Peyer's patch (tissue), 4 donors: ENCODE measurements around the gene ATP9A.

Experiments used
- POLR2A ChIP-seq, 2 donors: fragments of 450-650 bp; IDR thresholded peaks; one replicate each; pipeline ENCODE4 v1.5.1; 2017; ENCODE audit warnings: antibody characterized with exemption in 2 of 2, mild to moderate bottlenecking in 2 of 2, moderate library complexity in 2 of 2
- TF ChIP-seq, protein P1 (sequence below), 6 experiments: fragments of 450-650 bp in 4 of 6; fragments of 200-600 bp in 2 of 6; sonication (generic) in 1 of 6; IDR thresholded peaks; one replicate each; pipeline ENCODE4 v1.5.1; 2017 to 2019; ENCODE audit warnings: antibody characterized with exemption in 6 of 6, mild to moderate bottlenecking in 3 of 6, moderate library complexity in 1 of 6

DNA sequence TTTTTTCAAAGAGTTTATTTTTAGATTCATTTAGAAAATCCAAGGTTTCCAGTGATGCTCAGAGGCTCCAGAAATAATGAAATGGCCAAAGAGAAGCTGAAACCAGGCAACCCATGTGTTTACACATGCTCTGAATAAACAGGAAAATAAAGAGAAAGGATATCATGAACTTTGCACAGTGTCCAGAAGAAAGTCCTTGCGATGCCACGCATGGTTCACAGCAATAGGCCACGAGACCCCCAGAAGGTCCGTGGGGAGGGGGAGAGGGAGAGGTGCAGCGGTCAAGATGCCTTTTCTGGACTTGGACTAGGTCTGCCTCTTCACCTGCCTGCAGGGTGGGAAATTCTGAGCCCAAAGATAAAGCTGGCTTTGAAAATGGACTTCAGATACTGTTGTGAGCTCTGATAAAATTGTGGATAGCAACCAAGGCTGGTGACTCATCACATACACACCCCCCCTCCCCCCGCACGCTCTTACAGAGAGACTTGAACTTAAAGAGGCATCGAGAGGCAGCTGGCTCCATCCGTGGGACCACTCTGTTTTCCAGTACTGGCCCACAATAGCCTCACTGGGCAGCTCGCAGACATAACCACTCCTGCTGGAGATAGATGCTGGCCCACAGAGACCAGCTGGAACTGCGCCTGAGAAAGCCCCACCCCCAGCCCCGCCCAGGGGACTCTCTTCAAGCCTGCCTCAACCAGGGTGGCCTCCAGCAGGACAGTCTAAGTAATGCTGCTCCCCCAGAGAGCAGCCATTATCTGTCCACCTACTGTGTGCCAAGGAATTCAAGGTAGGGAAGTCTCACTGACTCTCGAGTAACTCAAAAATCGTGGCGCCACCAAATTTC lies 204.5 kb downstream of the ATP9A start:
- TF ChIP-seq, protein P1, sequence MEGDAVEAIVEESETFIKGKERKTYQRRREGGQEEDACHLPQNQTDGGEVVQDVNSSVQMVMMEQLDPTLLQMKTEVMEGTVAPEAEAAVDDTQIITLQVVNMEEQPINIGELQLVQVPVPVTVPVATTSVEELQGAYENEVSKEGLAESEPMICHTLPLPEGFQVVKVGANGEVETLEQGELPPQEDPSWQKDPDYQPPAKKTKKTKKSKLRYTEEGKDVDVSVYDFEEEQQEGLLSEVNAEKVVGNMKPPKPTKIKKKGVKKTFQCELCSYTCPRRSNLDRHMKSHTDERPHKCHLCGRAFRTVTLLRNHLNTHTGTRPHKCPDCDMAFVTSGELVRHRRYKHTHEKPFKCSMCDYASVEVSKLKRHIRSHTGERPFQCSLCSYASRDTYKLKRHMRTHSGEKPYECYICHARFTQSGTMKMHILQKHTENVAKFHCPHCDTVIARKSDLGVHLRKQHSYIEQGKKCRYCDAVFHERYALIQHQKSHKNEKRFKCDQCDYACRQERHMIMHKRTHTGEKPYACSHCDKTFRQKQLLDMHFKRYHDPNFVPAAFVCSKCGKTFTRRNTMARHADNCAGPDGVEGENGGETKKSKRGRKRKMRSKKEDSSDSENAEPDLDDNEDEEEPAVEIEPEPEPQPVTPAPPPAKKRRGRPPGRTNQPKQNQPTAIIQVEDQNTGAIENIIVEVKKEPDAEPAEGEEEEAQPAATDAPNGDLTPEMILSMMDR (IDR thresholded peaks at IDR 0.05), result no peak
- no peak for TF ChIP-seq POLR2A (IDR thresholded peaks at IDR 0.05)
